Smooth muscle cell (in vitro differentiated cells): Measurements from ENCODE around the gene GOLGA3. TPM values are rescaled to one million over a fixed set of nuclear protein-coding genes. Genes with fewer than 3 reads are reported as not detected.

Source experiments
- DNase-seq: peaks from one replicate; lab custom pipeline; 2025; ENCODE audit not compliant: unreplicated experiment; lab: John Stamatoyannopoulos, UW
- H2AFZ ChIP-seq: fragments of 200-600 bp; sonication (generic); 2 replicates; pipeline ENCODE4 v1.6.0; 2016; ENCODE audit warnings: antibody characterized with exemption, low read depth, mild to moderate bottlenecking
- H3F3A ChIP-seq: fragments of 200-600 bp; sonication (generic); 2 replicates; pipeline ENCODE4 v1.6.0; 2017; ENCODE audit warnings: antibody characterized with exemption, low read depth
- H3K27ac ChIP-seq: fragments of 200-600 bp; sonication (generic); 2 replicates; pipeline ENCODE4 v1.5.1; 2016; ENCODE audit warnings: low read depth, mild to moderate bottlenecking
- H3K27me3 ChIP-seq: fragments of 200-600 bp; sonication (generic); 2 replicates; pipeline ENCODE4 v1.6.1; 2016; ENCODE audit warnings: low read depth, mild to moderate bottlenecking
- H3K36me3 ChIP-seq: fragments of 200-600 bp; sonication (generic); 2 replicates; pipeline ENCODE4 v1.5.1; 2016; ENCODE audit warnings: low read depth
- H3K4me1 ChIP-seq: fragments of 200-600 bp; sonication (generic); 2 replicates; pipeline ENCODE4 v1.5.1; 2016; ENCODE audit warnings: low read depth
- H3K4me2 ChIP-seq: fragments of 200-600 bp; sonication (generic); 2 replicates; pipeline ENCODE4 v1.6.0; 2016; ENCODE audit warnings: mild to moderate bottlenecking
- H3K4me3 ChIP-seq: fragments of 200-600 bp; sonication (generic); 2 replicates; pipeline ENCODE4 v1.5.1; 2016; ENCODE audit warnings: mild to moderate bottlenecking
- H3K79me2 ChIP-seq: fragments of 200-600 bp; sonication (generic); 2 replicates; pipeline ENCODE4 v1.6.0; 2016; ENCODE audit warnings: low read depth, mild to moderate bottlenecking
- H3K9ac ChIP-seq: fragments of 200-600 bp; sonication (generic); 2 replicates; pipeline ENCODE4 v1.6.0; 2016; ENCODE audit warnings: low read depth
- H3K9me3 ChIP-seq: fragments of 200-600 bp; sonication (generic); replicated peaks from 2 replicates; pipeline ENCODE4 v1.5.1; 2016; ENCODE audit warnings: low read depth
- H4K20me1 ChIP-seq: fragments of 200-600 bp; sonication (generic); 2 replicates; pipeline ENCODE4 v1.6.0; 2016; ENCODE audit warnings: low read depth
- CTCF ChIP-seq: fragments of 200-600 bp; sonication (generic); IDR thresholded peaks from 2 replicates; pipeline ENCODE4 v1.5.1; 2017; ENCODE audit warnings: borderline replicate concordance, mild to moderate bottlenecking, antibody characterized with exemption; ENCODE audit not compliant: insufficient read depth, poor library complexity, severe bottlenecking
- WGBS: methylation state at CpG from one replicate; pipeline ENCODE4 v1.1.7; 2016; ENCODE audit warnings: low lambda C conversion rate; 5-methylcytosine and 5-hydroxymethylcytosine counted together
- polyA plus RNA-seq: library from polyadenylated mRNA; unstranded; fragments of >200 nt; fragmentation: Nextera tagmentation; extraction: Ambion mirVana; gene quantifications from 2 replicates; pipeline ENCODE4 v1.2.1, GENCODE V29; 2016
- total RNA-seq: library from RNA; depleted of rRNA; stranded (reverse); fragments of >200 nt; gene quantifications from 2 replicates; pipeline ENCODE4 v1.2.3, GENCODE V29; 2014

The GOLGA3 gene
- total and polyA plus RNA-seq, 2 experiments from 2014 or later: 25.1 to 34.5 TPM

- Histone ChIP-seq H3K4me1 (no peaks in the 10 kb centered on the region), H3K27me3 (no peaks in the 10 kb centered on the region), H3K4me3 (no peak overlapping the region), H3K4me2 (no peak overlapping the region), H3F3A (no peaks in the 10 kb centered on the region), H4K20me1 (peaks cover 90% of the 10 kb centered on the region), H3K79me2 (peaks cover 52% of the 10 kb centered on the region), H2AFZ (no peak overlapping the region), H3K27ac (no peak overlapping the region), H3K36me3 (peaks cover 18% of the 10 kb centered on the region), H3K9ac (no peak overlapping the region), H3K9me3 (no peaks in the 10 kb centered on the region)
- no peak for TF ChIP-seq CTCF
- no peak for DNase-seq
- whole genome bisulfite sequencing: 95% methylated on average over 18 of the region's 18 CpGs
These were observed 21.8 kb downstream of the GOLGA3 start for GRCh38 chr12:132806857-132807256.

DNA sequence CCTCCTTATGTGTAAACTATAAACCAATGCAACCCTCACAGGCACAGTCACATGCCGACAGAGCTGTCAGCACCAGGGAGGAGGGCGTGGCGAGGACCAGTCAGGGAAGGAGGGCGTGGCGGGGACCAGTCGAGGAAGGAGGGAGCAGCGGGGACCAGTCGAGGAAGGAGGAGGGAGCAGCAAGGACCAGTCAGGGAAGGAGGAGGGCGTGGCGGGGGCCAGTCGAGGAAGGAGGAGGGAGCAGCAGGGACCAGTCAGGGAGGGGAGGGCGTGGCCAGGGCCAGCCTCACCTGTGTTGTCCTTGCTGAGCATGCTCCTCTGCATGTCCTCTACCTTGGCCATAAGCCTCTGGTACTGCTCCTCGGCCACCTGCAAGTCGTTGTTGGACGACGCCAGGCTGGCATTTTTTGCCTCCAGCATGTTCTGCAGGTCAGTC, 24.2 kb downstream of the GOLGA3 start:
- peaks cover 90% of the 10 kb centered on the region for H4K20me1 ChIP-seq
- 88% methylated on average over 12 of the region's 16 CpGs for WGBS
- peaks cover 18% of the 10 kb centered on the region for H3K36me3 ChIP-seq

GRCh38 chr12:132803888-132804287, 24.8 kb downstream of the GOLGA3 start:
- TF ChIP-seq CTCF: no peak
- Histone ChIP-seq H3K79me2 (peaks cover 41% of the 10 kb centered on the region), H3K4me3 (no peak overlapping the region), H3K27me3 (no peaks in the 10 kb centered on the region), H3K27ac (no peak overlapping the region), H3K4me1 (no peaks in the 10 kb centered on the region), H3K4me2 (no peak overlapping the region), H3K9ac (no peak overlapping the region), H2AFZ (no peak overlapping the region), H3K36me3 (peaks cover 18% of the 10 kb centered on the region), H4K20me1 (peaks cover 90% of the 10 kb centered on the region), H3F3A (no peaks in the 10 kb centered on the region), H3K9me3 (no peaks in the 10 kb centered on the region)
- WGBS: 97% methylated on average over 15 of the region's 15 CpGs
- DNase-seq: no peak

More for the DNA sequence above, 24.2 kb downstream of the GOLGA3 start:
- Histone ChIP-seq H3F3A (no peaks in the 10 kb centered on the region), H3K9me3 (no peaks in the 10 kb centered on the region), H3K4me3 (no peak overlapping the region), H3K4me2 (no peak overlapping the region), H3K27ac (no peak overlapping the region), H3K9ac (no peak overlapping the region), H3K27me3 (no peaks in the 10 kb centered on the region), H2AFZ (no peak overlapping the region), H3K4me1 (no peaks in the 10 kb centered on the region), H3K79me2 (peaks cover 45% of the 10 kb centered on the region)
- no peak for DNase-seq
- TF ChIP-seq CTCF: no peak

- Histone ChIP-seq H3K4me3 (no peak overlapping the region), H3K4me1 (no peaks in the 10 kb centered on the region), H3K79me2 (peaks cover 34% of the 10 kb centered on the region), H3K27me3 (no peaks in the 10 kb centered on the region), H3K36me3 (peaks cover 12% of the 10 kb centered on the region), H3K9me3 (no peaks in the 10 kb centered on the region), H4K20me1 (peaks cover 87% of the 10 kb centered on the region), H2AFZ (no peak overlapping the region), H3K9ac (no peak overlapping the region), H3K27ac (no peak overlapping the region), H3F3A (no peaks in the 10 kb centered on the region), H3K4me2 (no peak overlapping the region)
- WGBS: 97% methylated on average over 14 of the region's 14 CpGs
- DNase-seq: no peak
- TF ChIP-seq CTCF: no peak
These were observed 25.5 kb downstream of the GOLGA3 start for GRCh38 chr12:132803125-132803524.
